Activated T-helper 1 cell treated with anti-CD3 and anti-CD28 coated beads, Interleukin-2, amount 50 U/mL, for 16 hours (primary cell): ENCODE measurements around the gene IGFL1.
"Not testable (repeated sequence)": the region's sequence is repeated elsewhere in the genome, so short reads cannot be mapped to it uniquely, and the experiment has no call there.

Experiments used
- DNase-seq, 2 donors: peaks; one replicate each; pipeline ENCODE4 v3.0.0-alpha.2; 2020; ENCODE audit warnings: low read depth in 1 of 2, low spot score in 1 of 2

Gene IGFL1

DNA sequence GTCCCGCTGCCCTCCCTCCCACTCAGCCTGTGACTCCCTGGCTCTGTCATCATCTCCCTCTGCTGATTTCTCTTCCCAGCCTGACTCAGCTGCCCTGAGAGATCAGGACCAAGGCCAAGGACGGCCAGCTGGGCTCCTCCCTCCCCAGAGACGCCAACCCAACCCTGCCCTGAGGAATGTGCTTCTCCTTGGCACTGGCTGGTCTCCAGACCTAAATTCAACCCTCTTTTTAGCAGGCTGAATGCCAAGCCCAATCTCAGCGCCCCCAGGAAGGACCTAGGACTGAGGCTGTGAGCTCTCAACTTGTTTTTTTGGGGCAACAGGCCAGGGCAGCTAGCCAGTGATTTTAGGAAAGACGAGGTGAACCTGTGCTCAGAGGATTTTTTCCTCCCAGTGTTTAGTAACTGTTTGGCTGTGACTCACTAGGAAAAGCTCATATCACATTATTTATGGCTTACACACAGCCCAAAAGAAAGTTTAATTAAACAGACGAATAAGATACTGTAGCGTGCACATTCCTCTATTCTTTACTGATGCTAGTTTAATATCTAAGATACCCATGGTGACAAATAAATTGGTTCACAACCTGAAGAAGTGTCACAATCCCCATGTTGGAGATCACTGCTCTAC lies 7.4 kb upstream of the IGFL1 start:
- DNase-seq, result no peak

DNA sequence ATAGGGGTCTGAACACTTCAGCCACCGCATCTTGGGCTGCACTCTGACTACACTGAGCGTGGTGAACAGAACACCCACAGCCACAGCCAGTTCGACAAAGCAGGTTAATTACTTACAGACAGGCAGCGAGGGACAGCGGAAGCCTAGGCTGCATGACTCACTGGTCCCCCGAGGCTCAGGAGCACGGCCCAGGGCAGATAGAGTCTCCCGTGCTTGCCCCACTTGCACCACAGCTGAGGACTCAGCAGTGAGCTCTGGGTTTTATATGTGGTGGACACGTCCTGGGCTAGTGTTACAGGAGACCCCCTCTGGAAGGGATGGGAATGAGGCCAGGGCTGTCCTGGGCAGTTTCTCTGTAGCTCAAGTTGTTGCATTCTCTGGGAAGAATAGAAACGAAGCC lies 5.8 kb upstream of the IGFL1 start:
- DNase-seq, result not testable (repeated sequence)

DNA sequence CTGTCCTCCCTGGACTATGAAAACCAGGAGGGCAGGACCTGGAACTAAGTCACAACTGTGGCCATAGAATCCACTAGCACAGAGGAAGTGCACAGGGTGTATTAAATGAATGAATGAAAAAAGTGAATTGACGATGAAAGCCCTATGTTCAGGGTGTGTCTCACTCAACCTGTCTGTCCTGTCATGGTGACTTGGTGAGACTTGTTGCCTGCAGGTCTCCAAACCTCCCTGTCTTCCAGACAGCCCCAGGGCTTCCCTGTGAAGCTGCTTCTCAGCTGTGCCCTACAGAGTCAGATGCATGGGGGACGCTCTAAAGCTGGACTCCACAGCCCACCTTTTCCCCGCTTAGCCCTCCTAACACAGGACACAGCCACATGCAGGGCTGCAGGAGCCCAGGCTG lies 4.8 kb upstream of the IGFL1 start:
- DNase-seq, result no peak

DNA sequence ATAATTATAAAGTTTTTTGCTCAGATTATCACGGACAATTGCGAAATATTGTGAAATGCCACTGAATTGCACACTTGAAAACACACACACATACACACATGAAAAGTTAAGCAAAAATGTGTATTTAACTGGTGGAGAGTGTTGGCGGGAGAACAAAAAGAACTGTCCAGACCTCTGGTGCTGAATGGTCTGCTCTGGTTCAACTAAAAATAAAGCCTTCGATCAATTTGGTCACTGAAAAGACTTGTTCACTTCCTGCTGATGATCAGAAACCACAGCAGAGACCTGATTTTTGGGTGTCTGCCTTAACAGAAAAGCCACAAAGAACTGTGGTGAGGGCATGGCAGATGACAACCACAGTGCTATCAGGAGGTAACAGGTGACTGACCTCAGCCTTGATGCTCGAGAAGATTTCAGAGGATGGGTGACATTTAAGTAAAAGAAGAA lies 4.0 kb upstream of the IGFL1 start:
- DNase-seq, result no peak

DNA sequence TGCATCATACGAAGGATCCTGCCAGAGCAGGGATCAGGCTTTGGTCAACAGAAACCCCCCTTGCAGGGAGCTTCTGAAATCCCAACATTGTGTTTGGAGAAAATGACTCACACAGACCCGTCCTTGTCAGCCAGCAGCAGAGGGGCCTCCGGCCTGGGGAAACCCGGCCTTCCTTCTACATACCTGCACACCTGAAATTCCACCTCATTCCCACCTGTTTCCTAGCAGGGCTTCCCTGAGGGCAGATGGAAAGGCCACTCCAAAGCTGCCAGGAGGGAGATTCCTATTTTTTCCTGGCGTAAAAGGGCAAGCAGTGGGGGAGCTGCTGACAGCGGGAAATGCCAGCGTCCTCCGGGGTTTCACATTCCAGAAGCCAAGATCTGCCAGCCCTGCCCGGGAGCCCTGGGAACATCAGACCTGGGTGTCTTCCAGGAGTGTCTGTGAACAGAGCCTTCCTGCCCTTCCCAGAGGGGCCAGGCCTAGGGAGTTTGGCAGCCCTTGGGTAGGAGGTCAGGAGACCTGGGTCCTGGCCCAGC lies 3.0 kb upstream of the IGFL1 start:
- no peak for DNase-seq

DNA sequence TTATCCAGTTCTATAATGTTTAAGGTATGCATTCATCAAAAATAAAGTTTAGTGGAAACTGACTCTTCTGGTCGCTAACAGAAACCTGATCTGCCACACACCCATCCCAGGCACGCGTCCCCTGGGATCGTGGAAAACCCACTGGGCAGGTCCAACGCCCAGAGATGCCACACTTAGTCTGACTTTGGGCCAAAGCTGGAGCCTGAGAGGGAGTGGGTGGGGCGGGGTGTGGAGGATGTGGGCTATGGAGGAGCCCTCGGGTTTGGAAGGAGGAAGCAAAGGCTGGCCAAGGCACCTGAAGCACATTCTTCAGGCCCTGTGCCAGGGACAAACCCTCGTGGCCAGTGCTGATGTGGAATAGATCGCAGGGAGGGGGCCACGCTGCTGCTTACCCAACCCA lies 2.5 kb downstream of the IGFL1 start:
- DNase-seq, result no peak

DNA sequence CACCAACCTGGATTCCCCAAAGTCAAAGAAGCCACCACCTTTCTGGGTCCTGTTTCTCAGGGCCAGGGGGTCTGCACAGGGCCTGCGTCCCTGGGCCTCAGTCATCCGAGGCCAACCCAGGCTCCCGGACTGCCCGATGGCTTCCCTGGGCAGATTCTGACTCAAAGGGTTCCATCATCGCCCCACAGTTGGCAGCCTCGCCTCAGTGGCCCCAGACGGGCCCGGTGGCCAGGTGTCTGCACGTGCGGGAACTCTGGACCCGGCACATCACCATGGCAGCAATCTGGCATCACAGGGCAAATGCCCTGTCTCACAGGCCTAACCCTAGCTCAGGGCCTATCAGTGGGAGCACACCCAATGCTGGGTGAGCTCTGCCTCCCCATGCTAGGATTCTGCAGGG lies 2.9 kb downstream of the IGFL1 start:
- DNase-seq, result no peak

DNA sequence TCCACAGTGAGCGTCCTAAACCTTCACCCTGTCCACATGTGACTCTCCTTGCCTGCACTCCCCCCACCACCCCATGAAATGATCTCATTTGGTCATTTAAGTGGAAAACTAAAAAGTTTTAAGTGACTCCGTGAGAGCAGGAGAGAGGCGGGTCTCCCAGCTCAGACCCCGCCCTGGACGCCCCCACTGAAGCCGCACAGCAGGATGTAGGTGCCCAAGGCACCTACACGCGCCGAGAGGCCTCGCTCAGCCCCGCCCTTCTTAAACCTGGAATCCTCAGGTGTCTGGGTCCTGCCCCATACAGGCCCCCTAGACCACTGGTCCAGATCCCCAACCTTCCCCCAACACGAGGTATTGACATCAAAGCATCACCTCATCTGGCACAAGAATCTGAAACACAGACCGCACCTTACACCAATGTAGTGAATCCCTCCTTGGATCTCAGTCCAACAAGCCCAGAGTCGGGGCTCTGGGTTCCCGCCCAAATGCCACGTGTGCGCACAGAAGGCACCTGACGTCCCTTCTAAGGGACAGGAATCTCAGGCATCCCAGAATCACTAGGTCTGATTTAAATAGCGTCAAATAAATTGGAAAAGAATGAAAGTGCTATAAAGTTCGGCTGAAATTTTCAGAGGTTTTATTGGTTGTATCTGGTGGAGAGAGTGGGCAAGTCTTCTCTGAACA lies 3.5 kb downstream of the IGFL1 start:
- no peak for DNase-seq

DNA sequence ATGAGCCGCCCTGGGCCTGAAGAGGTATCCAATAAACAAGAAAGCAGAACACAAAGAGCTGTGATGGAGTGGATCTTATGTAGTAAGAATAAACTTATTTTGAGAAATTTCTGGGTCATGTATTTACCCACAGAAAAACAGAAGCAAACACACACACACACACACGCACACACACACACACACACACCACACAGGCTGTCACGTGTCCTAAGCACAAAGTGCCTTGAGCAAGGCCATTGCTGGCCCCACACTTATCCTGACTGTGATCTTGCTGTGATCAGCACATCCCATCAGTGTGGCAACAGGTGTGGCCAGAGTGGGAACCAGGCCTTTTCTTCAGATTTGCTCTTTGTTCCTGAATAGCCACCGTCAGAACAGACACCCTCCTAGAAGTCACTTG lies 4.3 kb downstream of the IGFL1 start:
- DNase-seq, result not testable (repeated sequence)

DNA sequence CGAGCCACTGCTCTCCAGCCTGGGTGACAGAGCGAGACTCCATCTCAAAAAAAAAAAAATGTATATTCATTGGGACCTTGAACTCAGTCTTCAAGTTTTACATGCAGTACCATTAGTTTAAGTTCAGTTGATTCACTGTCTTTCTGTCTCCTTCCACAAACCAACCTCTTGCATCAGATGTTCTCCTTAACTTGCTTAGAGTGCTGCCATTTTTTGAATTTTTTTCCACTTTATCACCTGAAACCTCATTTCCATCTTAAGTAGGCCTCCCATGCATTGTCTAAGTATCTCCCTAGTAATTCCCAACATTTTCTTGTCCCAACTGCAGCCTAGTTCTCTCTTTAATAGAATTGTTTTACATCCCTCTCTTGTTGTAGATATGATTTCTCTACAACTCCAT lies 8.6 kb downstream of the IGFL1 start:
- DNase-seq, result not testable (repeated sequence)

DNA sequence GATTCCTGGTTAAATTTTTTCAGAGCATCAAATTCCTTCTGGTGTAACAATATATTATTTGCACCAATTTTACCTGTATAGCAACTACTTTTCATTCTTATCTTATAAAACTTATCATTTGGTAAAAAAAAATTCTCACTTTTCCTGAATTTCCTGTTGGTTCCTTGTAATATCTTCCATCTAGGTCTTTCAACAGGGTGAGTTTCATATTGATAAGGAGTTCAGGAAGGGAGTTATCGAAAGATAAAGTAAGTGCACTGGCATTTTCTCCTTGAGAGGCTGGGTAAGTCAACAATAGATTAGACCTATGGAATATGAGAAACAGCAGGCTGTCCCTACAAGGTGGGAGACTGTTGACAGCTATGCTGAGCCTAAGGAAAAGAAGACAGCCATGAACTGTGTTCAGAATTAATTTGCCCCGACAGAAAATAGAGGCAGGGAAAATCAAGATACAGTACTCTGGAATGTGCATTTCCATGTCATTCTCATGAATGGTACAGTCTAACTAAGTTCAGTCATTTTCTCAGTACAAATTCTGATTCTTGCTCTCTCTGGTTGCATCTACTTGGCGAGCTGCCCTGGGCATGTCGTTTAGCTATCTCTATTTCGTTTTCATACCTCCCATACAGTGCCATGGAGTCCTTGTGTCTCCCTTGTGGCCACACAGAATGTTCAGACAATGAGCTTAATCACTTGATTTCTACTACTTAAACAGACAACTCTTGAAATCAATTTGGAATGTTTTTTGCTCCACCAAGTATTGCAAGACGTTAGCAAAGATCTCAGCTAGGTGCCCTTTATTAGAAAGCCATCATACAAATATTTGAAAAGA lies 9.9 kb downstream of the IGFL1 start:
- DNase-seq, result no peak

DNA sequence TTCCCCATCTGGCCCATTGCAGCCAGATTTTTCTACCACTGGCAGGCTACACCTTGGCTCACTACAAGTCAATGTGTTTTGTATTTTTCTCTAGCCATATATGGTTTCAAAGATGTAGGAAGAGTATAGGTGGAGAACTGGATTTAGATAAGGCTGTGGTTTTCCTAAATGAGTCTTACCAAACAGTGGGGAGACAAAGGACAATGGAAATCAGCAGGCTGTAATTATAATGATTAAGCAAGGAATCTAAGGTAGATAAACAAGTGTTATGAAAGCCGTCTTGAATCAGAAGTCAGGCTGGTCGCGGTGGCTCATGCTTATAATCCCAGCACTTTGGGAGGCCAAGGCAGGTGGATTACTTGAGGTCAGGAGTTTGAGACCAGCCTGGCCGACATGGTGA lies 11.2 kb downstream of the IGFL1 start:
- DNase-seq, result no peak

DNA sequence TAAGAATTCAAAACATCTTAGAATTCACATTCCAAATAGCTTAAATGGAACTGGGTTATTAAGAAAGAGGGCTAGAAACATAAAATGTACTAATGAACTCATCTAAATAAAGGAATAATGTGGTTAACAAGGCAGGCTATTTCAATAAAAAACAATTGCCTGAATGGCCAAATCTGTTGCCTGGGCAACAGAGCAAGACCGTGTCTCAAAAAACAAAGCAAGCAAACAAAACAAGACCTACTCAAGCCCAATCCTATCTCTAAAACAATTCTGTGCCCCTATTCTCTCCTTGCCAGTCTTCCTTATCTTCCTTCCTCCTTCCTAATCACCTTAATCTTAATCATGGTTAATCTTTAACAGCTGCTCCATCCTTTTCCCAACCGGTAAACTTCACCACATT lies 12.1 kb downstream of the IGFL1 start:
- no peak for DNase-seq

DNA sequence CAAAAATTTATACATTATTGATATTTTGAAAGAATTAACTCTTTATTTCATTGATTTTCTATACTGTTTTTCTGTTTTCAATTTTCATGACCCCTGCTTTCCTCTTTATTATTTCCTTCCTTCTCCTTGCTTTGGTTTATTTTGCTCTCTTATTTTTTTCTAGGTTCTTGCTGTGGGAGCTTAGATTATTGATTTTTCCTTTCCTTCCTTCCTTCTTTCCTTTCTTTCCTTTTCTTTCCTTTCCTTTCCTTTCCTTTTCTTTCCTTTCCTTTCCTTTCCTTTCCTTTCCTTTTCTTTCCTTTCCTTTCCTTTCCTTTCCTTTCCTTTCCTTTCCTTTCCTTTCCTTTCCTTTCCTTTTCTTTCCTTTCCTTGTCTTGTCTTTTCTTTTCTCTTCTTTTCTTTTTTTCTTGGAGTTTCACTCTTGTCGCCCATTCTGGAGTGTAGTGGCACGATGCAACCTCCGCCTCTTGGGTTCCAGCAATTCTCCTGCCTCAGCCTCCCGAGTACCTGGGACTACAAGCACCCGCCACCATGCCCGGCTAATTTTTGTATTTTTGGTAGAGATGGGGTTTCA lies 13.6 kb downstream of the IGFL1 start:
- not testable (repeated sequence) for DNase-seq

DNA sequence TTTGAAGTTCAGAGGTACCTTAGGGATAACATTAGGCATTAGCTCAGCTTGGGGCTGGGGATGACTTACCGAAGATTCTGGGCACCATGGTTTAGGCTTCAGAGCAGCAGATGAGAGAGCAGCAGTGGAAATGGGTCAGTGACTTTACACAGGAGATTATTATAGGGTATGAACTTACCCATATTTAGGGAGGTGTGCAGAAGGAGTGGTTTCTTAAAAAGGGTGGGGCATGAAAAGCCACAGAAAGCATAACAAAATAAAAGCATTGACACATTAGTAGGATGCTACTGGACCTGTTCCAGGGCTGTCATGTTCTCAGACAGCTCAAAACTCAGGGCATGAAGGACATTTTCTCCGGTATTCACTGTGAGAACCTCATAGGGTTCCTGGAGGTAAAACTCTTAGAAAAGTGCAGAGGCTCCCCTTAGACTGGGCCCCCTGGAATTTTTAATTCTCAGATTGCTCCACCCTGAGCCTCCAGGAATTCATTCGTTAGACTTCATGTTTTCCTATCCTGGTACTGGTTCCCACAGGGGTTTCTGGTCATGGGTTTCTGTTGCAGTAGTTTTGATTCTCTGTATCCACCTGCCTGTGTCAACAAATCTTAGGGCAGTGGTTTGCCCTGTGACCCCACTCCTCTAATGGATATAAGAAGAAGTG lies 20.7 kb downstream of the IGFL1 start:
- DNase-seq, result no peak

DNA sequence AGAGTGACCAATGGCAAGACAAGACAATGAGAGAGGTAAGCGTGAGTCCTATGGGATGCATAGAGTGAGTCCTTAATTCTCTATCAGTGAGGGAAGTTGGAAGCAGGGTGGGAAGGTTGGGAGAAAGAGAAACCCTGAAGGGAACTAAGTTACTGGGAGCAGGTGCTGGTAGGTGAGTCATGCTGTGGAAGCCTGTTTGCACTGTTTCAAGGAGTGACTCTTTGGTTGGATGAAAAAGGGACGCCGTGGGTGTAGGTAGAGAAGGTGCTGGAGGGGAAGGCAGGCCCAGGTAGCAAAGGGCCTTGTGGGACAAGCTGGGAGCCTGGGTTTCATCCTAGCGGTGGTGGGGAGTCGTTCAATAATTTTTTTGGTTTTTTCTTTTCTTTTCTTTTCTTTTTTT lies 21.9 kb downstream of the IGFL1 start:
- no peak for DNase-seq

DNA sequence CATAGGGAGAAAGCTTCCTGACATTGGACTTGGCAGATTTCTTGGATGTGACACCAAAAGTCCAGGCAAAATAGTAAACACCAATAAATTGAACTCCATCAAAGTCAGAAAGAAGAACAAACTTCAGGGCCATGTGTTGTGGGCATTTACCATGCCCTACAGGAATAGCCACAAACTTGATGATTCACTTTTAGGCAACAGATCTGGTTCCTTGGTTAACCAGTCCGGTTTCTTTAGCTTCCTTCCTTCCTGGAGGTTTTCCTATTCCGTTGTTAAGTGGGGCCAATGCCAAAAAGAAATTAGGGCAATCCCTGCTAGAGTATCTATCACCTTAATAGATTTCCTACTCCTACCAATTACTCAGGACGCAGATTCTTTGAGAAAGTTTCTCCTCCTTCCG lies 25.2 kb downstream of the IGFL1 start:
- DNase-seq, result no peak

DNA sequence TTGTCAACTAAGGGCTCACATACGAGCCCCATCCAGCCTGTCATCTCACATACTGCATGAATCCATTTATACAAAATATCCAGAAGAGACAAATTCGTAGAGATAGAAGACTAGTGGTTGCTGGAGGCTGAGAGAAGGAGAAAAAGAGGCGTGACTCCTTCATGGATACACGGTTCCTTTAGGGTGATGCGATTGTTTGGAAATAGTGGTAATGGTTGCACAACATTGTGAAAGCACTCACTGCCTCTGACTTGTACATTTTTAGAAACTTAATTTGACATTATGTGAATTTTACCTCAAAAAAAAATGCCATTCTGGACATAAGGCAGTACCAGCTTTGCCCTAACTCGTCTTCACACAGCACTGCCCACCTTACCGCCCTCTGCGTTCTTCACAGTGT lies 27.3 kb downstream of the IGFL1 start:
- DNase-seq, result no peak

DNA sequence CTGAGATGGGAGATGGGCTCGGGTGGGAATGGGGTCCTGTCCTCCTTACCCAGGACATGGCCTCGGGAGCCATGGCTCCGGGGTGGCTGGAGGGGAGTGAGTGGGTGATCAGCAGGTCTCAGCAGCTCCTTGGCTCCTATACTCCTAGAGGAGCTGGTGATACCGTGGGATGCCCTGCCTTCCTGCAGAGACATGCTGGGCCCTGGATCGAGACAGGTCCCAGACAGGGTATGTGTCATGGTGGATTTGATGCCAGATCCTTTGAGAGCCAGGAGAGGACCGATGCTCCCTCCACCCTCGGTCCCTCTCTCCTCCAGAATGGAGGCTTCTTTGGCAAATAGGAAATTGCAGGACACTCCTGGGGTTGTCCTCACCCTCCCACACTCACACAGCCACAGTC lies 32.0 kb downstream of the IGFL1 start:
- DNase-seq, result not testable (repeated sequence)

DNA sequence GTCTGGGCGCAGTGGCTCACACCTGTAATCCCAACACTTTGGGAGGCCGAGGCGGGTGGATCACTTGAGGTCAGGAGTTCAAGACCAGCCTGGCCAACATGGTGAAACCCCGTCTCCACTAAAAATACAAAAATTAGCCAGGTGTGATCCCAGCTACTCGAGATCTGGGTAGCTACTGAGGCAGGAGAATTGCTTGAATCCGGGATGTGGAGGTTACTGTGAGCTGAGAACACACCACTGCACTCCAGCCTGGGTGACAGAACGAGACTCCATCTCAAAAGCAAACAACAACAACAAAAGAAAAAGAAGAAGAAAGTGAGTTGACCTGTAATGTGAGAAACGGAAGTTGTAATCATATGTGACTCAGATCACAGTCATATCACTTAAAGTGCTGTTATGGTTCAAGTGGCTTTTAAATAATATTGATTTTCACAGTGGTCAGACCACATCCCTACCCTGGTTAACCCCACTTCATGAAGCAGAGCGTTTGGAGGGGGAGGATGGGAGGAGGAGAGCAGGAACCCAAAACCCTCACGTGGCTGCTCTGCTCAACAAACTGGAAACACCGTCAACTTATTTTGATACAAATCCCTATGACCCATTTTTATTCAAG lies 33.2 kb downstream of the IGFL1 start:
- peak in 1 of 2 donors; percentile 25 for DNase-seq

DNA sequence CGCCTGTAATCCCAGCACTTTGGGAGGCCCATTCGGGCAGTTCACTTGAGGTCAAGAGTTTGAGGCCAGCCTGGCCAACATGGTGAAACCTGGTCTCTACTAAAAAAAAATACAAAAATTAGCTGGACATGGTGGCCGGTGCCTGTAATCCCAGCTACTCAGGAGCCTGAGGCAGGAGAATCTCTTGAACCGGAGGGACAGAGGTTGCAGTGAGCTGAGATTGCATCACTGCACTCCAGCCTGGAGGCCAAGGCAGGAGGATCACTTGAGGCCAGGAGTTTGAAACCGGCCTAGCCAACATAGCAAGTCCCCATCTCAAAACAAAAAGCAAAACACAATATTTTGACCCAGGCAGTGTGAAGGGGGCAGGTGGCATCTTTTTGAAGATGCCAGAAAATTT lies 35.3 kb downstream of the IGFL1 start:
- not testable (repeated sequence) for DNase-seq
